Endodermal cell (in vitro differentiated cells): ENCODE results near the gene CRISPLD2. TPM values are rescaled to one million over a fixed set of nuclear protein-coding genes. Genes with fewer than 3 reads are reported as not detected.

Source experiments
- DNase-seq: peaks from one replicate; pipeline ENCODE4 v3.0.0-alpha.2; 2017
- H3K27ac ChIP-seq: 2 replicates; pipeline ENCODE4 v1.5.1; 2013; ENCODE audit warnings: mild to moderate bottlenecking, low read depth, low read length, moderate library complexity
- H3K27me3 ChIP-seq: 2 replicates; pipeline ENCODE4 v1.6.1; 2013; ENCODE audit warnings: mild to moderate bottlenecking, low read length, moderate library complexity; ENCODE audit not compliant: insufficient read depth, control insufficient read depth, poor library complexity, severe bottlenecking
- H3K36me3 ChIP-seq: 2 replicates; pipeline ENCODE4 v1.7.0; 2013; ENCODE audit warnings: mild to moderate bottlenecking, low read length, moderate library complexity; ENCODE audit not compliant: control insufficient read depth, insufficient read depth
- H3K4me1 ChIP-seq: one replicate; pipeline ENCODE4 v1.7.0; 2013; ENCODE audit warnings: low read length; ENCODE audit not compliant: control insufficient read depth, insufficient read depth
- H3K4me3 ChIP-seq: 2 replicates; pipeline ENCODE4 v1.5.1; 2013; ENCODE audit warnings: mild to moderate bottlenecking, low read length, moderate library complexity
- H3K9ac ChIP-seq: 2 replicates; pipeline ENCODE4 v1.6.1; 2013; ENCODE audit warnings: mild to moderate bottlenecking, low read length, moderate library complexity; ENCODE audit not compliant: poor library complexity, severe bottlenecking; ENCODE audit errors: extremely low read depth
- H3K9me3 ChIP-seq: 2 replicates; pipeline ENCODE4 v1.6.1; 2013; ENCODE audit warnings: mild to moderate bottlenecking, low read length, moderate library complexity; ENCODE audit not compliant: control insufficient read depth
- H3K27ac Mint-ChIP-seq: 2 replicates; pipeline ENCODE4 v1.8.0; 2020; ENCODE audit warnings: mixed read lengths
- H3K27me3 Mint-ChIP-seq: 2 replicates; pipeline ENCODE4 v1.8.0; 2021; ENCODE audit warnings: mild to moderate bottlenecking, mixed read lengths; ENCODE audit not compliant: insufficient read depth
- H3K36me3 Mint-ChIP-seq: 2 replicates; pipeline ENCODE4 v1.8.0; 2020; ENCODE audit warnings: low read depth, mixed read lengths
- H3K4me1 Mint-ChIP-seq: 2 replicates; pipeline ENCODE4 v1.8.0; 2020; ENCODE audit warnings: mixed read lengths
- H3K4me3 Mint-ChIP-seq: 2 replicates; pipeline ENCODE4 v1.8.0; 2020; ENCODE audit warnings: mild to moderate bottlenecking, moderate library complexity, mixed read lengths
- H3K9me3 Mint-ChIP-seq: 2 replicates; pipeline ENCODE4 v1.8.0; 2020; ENCODE audit warnings: mild to moderate bottlenecking, mixed read lengths
- WGBS, 2 experiments: methylation state at CpG; one replicate each; pipeline versions ENCODE4 v1.1.5 to v1.1.7; 2013; ENCODE audit warnings: missing lambda C conversion rate in 2 of 2, mixed read lengths in 1 of 2; ENCODE audit not compliant: insufficient coverage in 1 of 2, insufficient read length in 1 of 2; 5-methylcytosine and 5-hydroxymethylcytosine counted together
- total RNA-seq, 2 donors: library from RNA; stranded (reverse); fragmentation: NEBNext Ultra II Directional in 1 of 2; extraction: Animal tissue kit (Norgen Biotek cat#: 25700) in 1 of 2; gene quantifications; 2 replicates in 1 of 2; 3 replicates in 1 of 2; pipeline ENCODE4 v1.2.1, GENCODE V29; 2021
- TF ChIP-seq, protein P1 (sequence below): fragments of 200-600 bp; sonication (generic); conservative IDR thresholded peaks from 2 replicates; pipeline ENCODE4 v1.5.0; 2021; ENCODE audit warnings: antibody characterized with exemption, mild to moderate bottlenecking

CRISPLD2 gene
- total RNA-seq, 2 donors from 2014 or later, result 5.0 to 9.3 TPM

DNA sequence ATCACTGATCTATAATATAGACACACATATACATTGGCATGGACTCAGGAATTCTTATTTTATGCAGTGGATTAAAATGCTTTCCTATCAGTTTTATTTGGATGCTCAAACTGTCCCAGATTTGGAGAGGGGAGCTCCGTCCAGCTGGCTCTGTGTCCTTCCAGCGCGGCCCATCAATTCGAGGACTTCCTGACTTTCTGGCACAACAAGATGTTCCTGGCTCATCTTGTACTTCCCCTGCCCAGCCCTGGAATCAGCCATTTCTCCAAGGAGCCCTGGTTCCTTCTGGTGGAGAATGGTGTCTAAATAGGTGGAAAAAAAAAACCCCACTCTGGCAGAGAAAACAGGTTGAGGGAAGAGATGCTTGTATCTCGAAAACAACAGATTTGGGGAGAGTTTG lies 94.5 kb downstream of the CRISPLD2 start:
- Histone ChIP-seq H3K27me3 (no peaks in the 10 kb centered on the region), H3K36me3 (no peaks in the 10 kb centered on the region), H3K4me3 (no peak overlapping the region), H3K9ac (no peak overlapping the region), H3K27ac (no peak overlapping the region), H3K9me3 (no peaks in the 10 kb centered on the region), H3K4me1 (no peaks in the 10 kb centered on the region)
- no peak for DNase-seq
- Mint-ChIP-seq H3K4me1 (no peaks in the 10 kb centered on the region), H3K36me3 (no peaks in the 10 kb centered on the region), H3K4me3 (no peak overlapping the region), H3K9me3 (no peaks in the 10 kb centered on the region), H3K27ac (no peak overlapping the region), H3K27me3 (no peaks in the 10 kb centered on the region)
- 94 to 97% methylated on average over 5 of the region's 5 CpGs for WGBS, 2 experiments
- TF ChIP-seq, protein P1, sequence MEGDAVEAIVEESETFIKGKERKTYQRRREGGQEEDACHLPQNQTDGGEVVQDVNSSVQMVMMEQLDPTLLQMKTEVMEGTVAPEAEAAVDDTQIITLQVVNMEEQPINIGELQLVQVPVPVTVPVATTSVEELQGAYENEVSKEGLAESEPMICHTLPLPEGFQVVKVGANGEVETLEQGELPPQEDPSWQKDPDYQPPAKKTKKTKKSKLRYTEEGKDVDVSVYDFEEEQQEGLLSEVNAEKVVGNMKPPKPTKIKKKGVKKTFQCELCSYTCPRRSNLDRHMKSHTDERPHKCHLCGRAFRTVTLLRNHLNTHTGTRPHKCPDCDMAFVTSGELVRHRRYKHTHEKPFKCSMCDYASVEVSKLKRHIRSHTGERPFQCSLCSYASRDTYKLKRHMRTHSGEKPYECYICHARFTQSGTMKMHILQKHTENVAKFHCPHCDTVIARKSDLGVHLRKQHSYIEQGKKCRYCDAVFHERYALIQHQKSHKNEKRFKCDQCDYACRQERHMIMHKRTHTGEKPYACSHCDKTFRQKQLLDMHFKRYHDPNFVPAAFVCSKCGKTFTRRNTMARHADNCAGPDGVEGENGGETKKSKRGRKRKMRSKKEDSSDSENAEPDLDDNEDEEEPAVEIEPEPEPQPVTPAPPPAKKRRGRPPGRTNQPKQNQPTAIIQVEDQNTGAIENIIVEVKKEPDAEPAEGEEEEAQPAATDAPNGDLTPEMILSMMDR, result no peak

DNA sequence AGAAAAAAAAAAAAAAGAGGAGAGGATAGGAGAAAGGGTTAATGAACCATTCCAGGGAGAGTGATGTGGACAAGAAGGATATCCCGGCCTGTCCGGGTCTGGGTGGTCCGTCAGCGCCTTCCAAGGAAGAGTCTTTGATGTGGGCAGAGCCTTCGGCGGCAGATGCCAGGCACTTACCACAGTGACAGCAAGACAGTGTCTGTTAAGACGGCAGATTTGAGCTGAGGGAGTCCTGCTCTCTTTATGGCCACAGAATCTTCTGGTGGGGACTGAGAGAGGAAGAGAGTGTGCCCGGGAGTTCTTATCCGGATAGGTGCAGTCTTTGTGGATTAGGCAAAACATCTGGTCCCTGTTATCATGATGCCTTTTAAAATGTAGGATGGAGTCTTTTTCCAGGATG lies 96.4 kb downstream of the CRISPLD2 start:
- 85 to 94% methylated on average over 7 to 9 of the region's 9 CpGs for WGBS, 2 experiments
- Histone ChIP-seq H3K9ac (no peak overlapping the region), H3K4me1 (no peaks in the 10 kb centered on the region), H3K27ac (no peak overlapping the region), H3K27me3 (no peaks in the 10 kb centered on the region), H3K36me3 (no peaks in the 10 kb centered on the region), H3K9me3 (no peaks in the 10 kb centered on the region), H3K4me3 (no peak overlapping the region)
- no peaks in the 10 kb centered on the region for H3K36me3 Mint-ChIP-seq
- no peaks in the 10 kb centered on the region for H3K4me1 Mint-ChIP-seq
- no peaks in the 10 kb centered on the region for H3K27me3 Mint-ChIP-seq
- DNase-seq, result no peak
- H3K9me3 Mint-ChIP-seq, result no peaks in the 10 kb centered on the region
- H3K27ac Mint-ChIP-seq, result no peak overlapping the region
- TF ChIP-seq, protein P1, result no peak
- no peak overlapping the region for H3K4me3 Mint-ChIP-seq

DNA sequence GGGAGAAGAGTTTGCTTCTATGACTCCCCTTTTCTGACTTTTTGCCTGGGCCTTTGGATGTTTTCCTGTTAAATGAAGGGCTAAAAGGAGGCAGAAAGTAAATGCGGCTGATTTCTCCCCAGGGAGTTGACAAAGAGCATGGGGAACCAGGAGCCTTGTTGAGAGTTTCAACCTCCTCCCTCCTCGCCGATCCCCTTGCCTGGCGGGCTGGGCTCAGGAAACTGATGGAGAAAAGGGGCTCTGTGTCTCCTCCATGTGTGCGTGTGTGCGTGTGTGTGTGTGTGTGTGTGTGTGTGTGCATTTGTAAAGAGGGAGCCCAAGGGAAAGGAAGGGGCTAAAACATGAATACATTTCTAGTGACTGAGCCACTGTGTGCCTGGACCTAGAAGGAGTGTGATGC lies 97.1 kb downstream of the CRISPLD2 start:
- no peak overlapping the region for H3K9ac ChIP-seq
- 81 to 100% methylated on average over 1 to 6 of the region's 6 CpGs for WGBS, 2 experiments

More for the DNA sequence above, 97.1 kb downstream of the CRISPLD2 start:
- no peaks in the 10 kb centered on the region for H3K4me1 ChIP-seq
- no peaks in the 10 kb centered on the region for H3K27me3 Mint-ChIP-seq
- no peak overlapping the region for H3K4me3 ChIP-seq
- no peak overlapping the region for H3K27ac ChIP-seq
- no peaks in the 10 kb centered on the region for H3K9me3 ChIP-seq
- no peak for DNase-seq
- H3K4me3 Mint-ChIP-seq, result no peak overlapping the region
- H3K36me3 Mint-ChIP-seq, result no peaks in the 10 kb centered on the region
- H3K4me1 Mint-ChIP-seq, result no peaks in the 10 kb centered on the region
- no peak overlapping the region for H3K27ac Mint-ChIP-seq
- TF ChIP-seq, protein P1, result no peak
- H3K36me3 ChIP-seq, result no peaks in the 10 kb centered on the region
- H3K9me3 Mint-ChIP-seq, result no peaks in the 10 kb centered on the region
- H3K27me3 ChIP-seq, result no peaks in the 10 kb centered on the region
